HFF-Myc (cell line): Measurements from ENCODE around the gene HSD11B2.

Source experiments
- DNase-seq: peaks from one replicate; pipeline ENCODE4 v3.0.0-alpha.2; 2011; ENCODE audit warnings: low read depth; ENCODE audit errors: extremely low read depth
- H3K4me3 ChIP-seq: replicated peaks from 2 replicates; pipeline ENCODE4 v1.5.1; 2011; ENCODE audit warnings: low read depth, mild to moderate bottlenecking, control low read depth, low read length
- CTCF ChIP-seq: IDR thresholded peaks from 2 replicates; pipeline ENCODE4 v1.5.1; 2012; ENCODE audit warnings: mild to moderate bottlenecking, low read depth, low read length, control low read depth; ENCODE audit errors: missing control alignments

The HSD11B2 gene

GRCh38 chr16:67451061-67451703 is 20.3 kb downstream of the HSD11B2 start:
- DNase-seq, result no peak
- TF ChIP-seq CTCF, result no peak
- no peak overlapping the region for H3K4me3 ChIP-seq

- H3K4me3 ChIP-seq, result no peak overlapping the region
- no peak for DNase-seq
- TF ChIP-seq CTCF, result no peak
Observed at GRCh38 chr16:67451704-67452435, 20.9 kb downstream of the HSD11B2 start.

- TF ChIP-seq CTCF, result no peak
- no peak for DNase-seq
- H3K4me3 ChIP-seq, result no peak overlapping the region
Observed at GRCh38 chr16:67454104-67454503, 23.2 kb downstream of the HSD11B2 start.

GRCh38 chr16:67454852-67455251 is 23.9 kb downstream of the HSD11B2 start:
- no peak for DNase-seq
- no peak for TF ChIP-seq CTCF
- H3K4me3 ChIP-seq, result no peak overlapping the region

- TF ChIP-seq CTCF, result peak; percentile 55
- no peak overlapping the region for H3K4me3 ChIP-seq
- no peak for DNase-seq
Observed at GRCh38 chr16:67456391-67457081, 25.6 kb downstream of the HSD11B2 start.

- no peak overlapping the region for H3K4me3 ChIP-seq
- DNase-seq, result no peak
- no peak for TF ChIP-seq CTCF
Observed at GRCh38 chr16:67457611-67458010, 26.7 kb downstream of the HSD11B2 start.
